Gastroesophageal sphincter (tissue), 3 donors: ENCODE measurements around the gene AGPAT3.

ENCODE experiments used
- CTCF ChIP-seq, 4 experiments: fragments of 200-600 bp in 2 of 4; fragments of 450-650 bp in 2 of 4; sonication (generic) in 1 of 4; IDR thresholded peaks; one replicate each; pipeline ENCODE4 v1.5.1; 2017 to 2019; ENCODE audit warnings: antibody characterized with exemption in 4 of 4, mild to moderate bottlenecking in 2 of 4, moderate library complexity in 2 of 4
- POLR2AphosphoS5 ChIP-seq: sonication (generic); formaldehyde crosslinking; IDR thresholded peaks from one replicate; pipeline ENCODE4 v1.6.1; 2017; ENCODE audit warnings: antibody characterized with exemption

- TF ChIP-seq CTCF (IDR thresholded peaks at IDR 0.05) (no peak), POLR2AphosphoS5 (no peak)
These were observed 2.9 kb downstream of the AGPAT3 start for GRCh38 chr21:43867948-43868347.
